ENCODE data around the gene HS1BP3. TPM values are rescaled to one million over a fixed set of nuclear protein-coding genes. Genes with fewer than 3 reads are reported as not detected.

The HS1BP3 gene
- total RNA-seq, 2 experiments from 2014 or later: 8.8 to 10.1 TPM

- TF ChIP-seq CTCF (IDR thresholded peaks at IDR 0.05): no peak
- Mint-ChIP-seq H3K9me3 (no peaks in the 10 kb centered on the region), H3K4me1 (ENCODE audit: low read depth) (peaks cover 29% of the 10 kb centered on the region), H3K4me3 (no peak overlapping the region), H3K36me3 (ENCODE audit: low read depth) (no peaks in the 10 kb centered on the region), H3K27me3 (peaks cover 8% of the 10 kb centered on the region), H3K27ac (no peak overlapping the region)
- ATAC-seq (ENCODE audit: poor library complexity) (no peak), DNase-seq (no peak)
- no peak overlapping the region for H3K4me3 ChIP-seq (ENCODE audit: low read length)
- no peaks in the 10 kb centered on the region for H3K36me3 ChIP-seq (ENCODE audit: insufficient read depth, low read length)
- peaks cover 0 to 2% of the 10 kb centered on the region in 2 experiments for H3K27me3 ChIP-seq (ENCODE audit: control insufficient read depth in 1 of 2, insufficient read depth in 2 of 2, low read length in 2 of 2)
- no peak overlapping the region for H3K27ac ChIP-seq (ENCODE audit: low read depth in 1 of 2, low read length in 2 of 2)
- no peaks in the 10 kb centered on the region for H3K9me3 ChIP-seq (ENCODE audit: control insufficient read depth in 1 of 2, insufficient read depth in 1 of 2, low read length in 2 of 2)
- CTCF ChIA-PET: interaction anchor here (0.6 kb wide), 1 partner anchor 51 kb away, joined by 5 read pairs; no protein-coding TSS in a partner anchor
- POLR2A ChIA-PET: no interaction called here
- peaks cover 26% of the 10 kb centered on the region for H3K4me1 ChIP-seq (ENCODE audit: insufficient read depth, low read length)
- intact Hi-C loops (cut with DNase I, micrococcal nuclease): loop anchor here (2.0 to 5.0 kb wide), 5 partner anchors 169 to 1307 kb away; partner anchors contain the start of genes LAPTM4A (in 1 of the 2), LDAH (in 1 of the 2), PUM2 (in 1 of the 2) and TTC32 (in 1 of the 2)
Observed at GRCh38 chr2:20653695-20654534, 3.0 kb upstream of the HS1BP3 start.

- Mint-ChIP-seq H3K27me3 (peaks cover 2% of the 10 kb centered on the region), H3K36me3 (ENCODE audit: low read depth) (no peaks in the 10 kb centered on the region), H3K9me3 (no peaks in the 10 kb centered on the region), H3K4me1 (ENCODE audit: low read depth) (peaks cover 37% of the 10 kb centered on the region), H3K4me3 (no peak overlapping the region), H3K27ac (peak overlapping the region; percentile 89)
- H3K9me3 ChIP-seq (ENCODE audit: control insufficient read depth in 1 of 2, insufficient read depth in 1 of 2, low read length in 2 of 2): no peaks in the 10 kb centered on the region
- TF ChIP-seq CTCF (IDR thresholded peaks at IDR 0.05): no peak
- CTCF ChIA-PET: no interaction called here
- no peak overlapping the region for H3K27ac ChIP-seq (ENCODE audit: low read depth in 1 of 2, low read length in 2 of 2)
- H3K4me1 ChIP-seq (ENCODE audit: insufficient read depth, low read length): peaks cover 28% of the 10 kb centered on the region
- H3K36me3 ChIP-seq (ENCODE audit: insufficient read depth, low read length): no peaks in the 10 kb centered on the region
- H3K27me3 ChIP-seq (ENCODE audit: control insufficient read depth in 1 of 2, insufficient read depth in 2 of 2, low read length in 2 of 2): no peaks in the 10 kb centered on the region
- POLR2A ChIA-PET: interaction anchor here (2.1 kb wide), 1 partner anchor 11 kb away, joined by 9 read pairs; no protein-coding TSS in a partner anchor
- no peak for DNase-seq
- no peak for ATAC-seq (ENCODE audit: poor library complexity)
- intact Hi-C loops (cut with DNase I, micrococcal nuclease): loop anchor here (2.0 to 5.0 kb wide), 5 partner anchors 170 to 1306 kb away; partner anchors contain the start of genes LAPTM4A (in 1 of the 2), LDAH (in 1 of the 2), PUM2 (in 1 of the 2) and TTC32 (in 1 of the 2)
- H3K4me3 ChIP-seq (ENCODE audit: low read length): no peak overlapping the region
Observed at GRCh38 chr2:20652673-20653575, 2.0 kb upstream of the HS1BP3 start.

- peaks cover 28% of the 10 kb centered on the region for H3K4me1 ChIP-seq (ENCODE audit: insufficient read depth, low read length)
- ChIA-PET CTCF (interaction anchor here (2.0 to 2.9 kb wide), 3 partner anchors 10 to 205 kb away, joined by 10 to 52 read pairs (median 28); partner anchors contain the start of gene RHOB), POLR2A (interaction anchor here (1.4 to 3.4 kb wide), 3 partner anchors 10 to 205 kb away, joined by 5 to 30 read pairs (median 9); partner anchors contain the start of gene RHOB)
- no peak overlapping the region for H3K4me3 ChIP-seq (ENCODE audit: low read length)
- no peaks in the 10 kb centered on the region for H3K36me3 ChIP-seq (ENCODE audit: insufficient read depth, low read length)
- Mint-ChIP-seq H3K4me1 (ENCODE audit: low read depth) (peaks cover 37% of the 10 kb centered on the region), H3K27ac (peak overlapping the region; percentile 89), H3K9me3 (no peaks in the 10 kb centered on the region), H3K4me3 (peak overlapping the region; percentile 94), H3K27me3 (no peaks in the 10 kb centered on the region), H3K36me3 (ENCODE audit: low read depth) (no peaks in the 10 kb centered on the region)
- no peak for ATAC-seq (ENCODE audit: poor library complexity)
- H3K27ac ChIP-seq (ENCODE audit: low read depth in 1 of 2, low read length in 2 of 2): no peak overlapping the region
- intact Hi-C loops (cut with DNase I, micrococcal nuclease): loop anchor here (2.0 to 5.0 kb wide), 5 partner anchors 171 to 1305 kb away; partner anchors contain the start of genes LAPTM4A (in 1 of the 2), LDAH (in 1 of the 2), PUM2 (in 1 of the 2) and TTC32 (in 1 of the 2)
- no peak for TF ChIP-seq CTCF (IDR thresholded peaks at IDR 0.05)
- no peak for DNase-seq
- H3K9me3 ChIP-seq (ENCODE audit: control insufficient read depth in 1 of 2, insufficient read depth in 1 of 2, low read length in 2 of 2): no peaks in the 10 kb centered on the region
- H3K27me3 ChIP-seq (ENCODE audit: control insufficient read depth in 1 of 2, insufficient read depth in 2 of 2, low read length in 2 of 2): no peaks in the 10 kb centered on the region
Observed at GRCh38 chr2:20652141-20652540, 1.2 kb upstream of the HS1BP3 start.

Data from CD4-positive, alpha-beta T cell (primary cell).